Chondrocyte (in vitro differentiated cells): ENCODE results near the gene EMC1. TPM values are rescaled to one million over a fixed set of nuclear protein-coding genes. Genes with fewer than 3 reads are reported as not detected.
A peak's percentile ranks its signal among the peaks of the same experiment; 100 is the strongest.

ENCODE experiments used
- DNase-seq: peaks from one replicate; pipeline ENCODE4 v3.0.0; 2021; ENCODE audit warnings: mixed read lengths, low spot score
- H3K27ac Mint-ChIP-seq: one replicate; pipeline ENCODE4 v1.8.0; 2021; ENCODE audit warnings: mild to moderate bottlenecking, moderate library complexity, mixed read lengths; ENCODE audit not compliant: unreplicated experiment
- H3K27me3 Mint-ChIP-seq: 2 replicates; pipeline ENCODE4 v1.8.0; 2021; ENCODE audit warnings: low read depth, mixed read lengths
- H3K36me3 Mint-ChIP-seq: 2 replicates; pipeline ENCODE4 v1.8.0; 2021; ENCODE audit warnings: low read depth, mixed read lengths
- H3K4me1 Mint-ChIP-seq: 2 replicates; pipeline ENCODE4 v1.8.0; 2021; ENCODE audit warnings: low read depth, mild to moderate bottlenecking, mixed read lengths
- H3K4me3 Mint-ChIP-seq: one replicate; pipeline ENCODE4 v1.8.0; 2021; ENCODE audit warnings: mild to moderate bottlenecking, moderate library complexity, mixed read lengths; ENCODE audit not compliant: unreplicated experiment
- H3K9me3 Mint-ChIP-seq: 2 replicates; pipeline ENCODE4 v1.8.0; 2021; ENCODE audit warnings: low read depth, mixed read lengths
- CTCF ChIP-seq: fragments of 200-600 bp; sonication (generic); IDR thresholded peaks from 2 replicates; pipeline ENCODE4 v1.5.0; 2021; ENCODE audit warnings: antibody characterized with exemption, mild to moderate bottlenecking, moderate library complexity
- total RNA-seq: library from RNA; stranded (reverse); gene quantifications from 3 replicates; pipeline ENCODE4 v1.2.1, GENCODE V29; 2021

Gene EMC1
- total RNA-seq, 1 donor from 2014 or later: 51.9 TPM

GRCh38 chr1:19213580-19213979 is 37.7 kb downstream of the EMC1 start:
- H3K27me3 Mint-ChIP-seq: no peaks in the 10 kb centered on the region
- H3K9me3 Mint-ChIP-seq: no peaks in the 10 kb centered on the region
- no peak overlapping the region for H3K27ac Mint-ChIP-seq
- no peak for DNase-seq
- no peak overlapping the region for H3K4me3 Mint-ChIP-seq
- H3K36me3 Mint-ChIP-seq: peaks cover 8% of the 10 kb centered on the region
- peaks cover 31% of the 10 kb centered on the region for H3K4me1 Mint-ChIP-seq
- no peak for TF ChIP-seq CTCF

- no peak for DNase-seq
- H3K36me3 Mint-ChIP-seq: peaks cover 7% of the 10 kb centered on the region
- peak overlapping the region; percentile 18 for H3K27ac Mint-ChIP-seq
- no peaks in the 10 kb centered on the region for H3K27me3 Mint-ChIP-seq
- no peak overlapping the region for H3K4me3 Mint-ChIP-seq
- H3K4me1 Mint-ChIP-seq: peaks cover 42% of the 10 kb centered on the region
- H3K9me3 Mint-ChIP-seq: no peaks in the 10 kb centered on the region
- no peak for TF ChIP-seq CTCF
These were observed 39.2 kb downstream of the EMC1 start for GRCh38 chr1:19212167-19212566.

- peak overlapping the region; percentile 100 for H3K27ac Mint-ChIP-seq
- peaks cover 4% of the 10 kb centered on the region for H3K36me3 Mint-ChIP-seq
- peak overlapping the region; percentile 95 for H3K4me3 Mint-ChIP-seq
- H3K9me3 Mint-ChIP-seq: no peaks in the 10 kb centered on the region
- peaks cover 48% of the 10 kb centered on the region for H3K4me1 Mint-ChIP-seq
- TF ChIP-seq CTCF: no peak
- H3K27me3 Mint-ChIP-seq: no peaks in the 10 kb centered on the region
- DNase-seq: no peak
These were observed 40.4 kb downstream of the EMC1 start for GRCh38 chr1:19210772-19211549.

GRCh38 chr1:19209990-19210771 is 41.1 kb downstream of the EMC1 start, which contains the start of gene UBR4:
Gene UBR4 (minus strand): TSS chr1:19210266. CDS start chr1:19210248, 18 bp downstream.
- Mint-ChIP-seq H3K9me3 (no peaks in the 10 kb centered on the region), H3K36me3 (peaks cover 2% of the 10 kb centered on the region), H3K4me1 (peaks cover 56% of the 10 kb centered on the region), H3K27me3 (no peaks in the 10 kb centered on the region), H3K27ac (peak within 1 kb of the TSS; percentile 100), H3K4me3 (peak within 1 kb of the TSS; percentile 95)
- DNase-seq: peak; percentile 96
- TF ChIP-seq CTCF: peak; percentile 29

- Mint-ChIP-seq H3K9me3 (no peaks in the 10 kb centered on the region), H3K36me3 (peaks cover 2% of the 10 kb centered on the region), H3K27ac (peak overlapping the region; percentile 100), H3K4me3 (peak overlapping the region; percentile 95), H3K4me1 (peaks cover 63% of the 10 kb centered on the region), H3K27me3 (no peaks in the 10 kb centered on the region)
- no peak for DNase-seq
- TF ChIP-seq CTCF: no peak
These were observed 41.8 kb downstream of the EMC1 start for GRCh38 chr1:19209439-19209989.
